SHP77 treated with DMSO at 0.1 percent for 48 hours (cell line): ENCODE data around the gene LRFN3.
A peak's percentile ranks its signal among the peaks of the same experiment; 100 is the strongest.
"Not testable (repeated sequence)": the region's sequence is repeated elsewhere in the genome, so short reads cannot be mapped to it uniquely, and the experiment has no call there.

Experiments used
- DNase-seq: peaks from one replicate; lab custom pipeline; 2025; lab: John Stamatoyannopoulos, UW

The LRFN3 gene

DNA sequence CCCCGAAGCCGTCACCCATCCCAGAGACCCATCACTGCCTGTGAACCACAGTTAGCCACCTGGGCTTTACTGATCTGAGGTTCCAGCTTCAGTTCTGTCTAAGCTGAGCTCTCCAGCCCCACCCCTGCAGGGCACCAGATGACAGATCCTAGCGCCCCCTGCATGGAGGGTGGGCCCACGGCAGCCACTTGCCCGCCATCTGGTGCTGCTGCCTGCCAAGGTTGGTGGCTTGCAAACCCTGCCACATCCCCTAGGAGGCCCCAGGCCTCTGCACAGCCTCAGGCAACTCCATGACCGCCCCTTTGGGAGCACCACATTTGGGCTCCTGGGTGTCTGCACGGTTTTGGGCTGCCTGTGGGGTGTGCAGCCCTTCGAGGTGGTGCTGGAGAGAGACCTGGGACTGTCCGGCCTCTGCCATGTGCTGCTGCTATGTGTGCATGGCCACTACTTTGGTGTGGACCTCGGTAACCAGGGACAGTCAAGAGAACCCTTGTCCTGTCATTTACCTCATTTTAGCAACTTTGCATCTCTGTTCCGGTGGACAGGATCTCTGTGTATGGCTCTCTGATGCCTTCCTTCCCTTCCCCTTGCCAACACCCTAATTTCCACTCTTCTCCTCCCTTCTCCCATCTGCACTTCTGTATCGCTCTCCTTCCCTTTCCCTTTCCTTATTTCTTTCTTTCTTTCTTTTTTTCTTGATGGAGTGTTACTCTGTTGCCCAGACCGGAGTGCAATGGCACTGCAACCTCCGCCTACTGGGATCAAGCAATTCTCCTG is 41.5 kb downstream of the LRFN3 start:
- DNase-seq: peak; percentile 25

DNA sequence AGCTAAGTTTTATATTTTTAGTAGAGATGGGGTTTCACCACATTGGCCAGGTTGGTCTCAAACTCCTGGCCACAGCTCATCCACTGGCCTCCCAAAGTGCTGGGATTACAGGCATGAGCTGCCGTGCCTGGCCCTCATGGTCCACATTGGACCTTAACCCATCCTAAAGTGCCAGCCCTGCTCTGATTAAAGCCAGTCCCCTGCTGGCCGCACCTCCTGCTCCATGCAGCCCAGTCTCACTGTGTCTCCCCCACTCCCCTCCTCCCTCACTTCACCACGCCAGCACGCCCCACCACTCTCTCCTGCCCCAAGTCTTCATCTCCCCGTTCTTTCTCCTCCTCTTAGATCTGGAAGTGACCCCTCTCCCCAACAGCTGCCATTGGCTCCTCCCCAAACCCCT is 42.1 kb downstream of the LRFN3 start:
- DNase-seq: no peak

DNA sequence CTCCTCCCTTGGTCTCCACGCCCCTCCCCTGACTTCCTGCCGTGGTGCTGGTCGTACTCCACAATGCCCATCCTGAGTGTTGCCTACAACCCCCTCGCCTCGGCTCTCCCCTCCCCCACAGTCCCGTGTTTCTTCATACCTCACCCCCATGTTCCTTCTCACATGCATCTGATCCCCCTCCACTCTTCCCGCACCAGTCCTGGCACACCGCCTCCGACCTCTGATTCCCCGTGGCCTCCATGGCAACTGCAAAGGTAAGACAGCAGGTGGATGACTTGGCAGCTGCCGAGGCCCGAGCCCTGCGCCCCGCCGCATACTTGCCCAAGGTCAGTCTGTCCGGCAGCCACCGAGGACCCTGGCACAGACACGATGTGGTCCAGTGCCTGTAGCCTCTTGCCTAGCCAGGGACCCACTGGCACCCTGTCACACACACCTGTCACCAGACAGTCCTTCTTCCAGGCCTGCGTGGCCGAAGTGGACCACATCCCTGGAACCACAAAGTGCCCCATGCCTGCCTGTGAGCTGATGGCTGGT is 42.7 kb downstream of the LRFN3 start:
- no peak for DNase-seq

DNA sequence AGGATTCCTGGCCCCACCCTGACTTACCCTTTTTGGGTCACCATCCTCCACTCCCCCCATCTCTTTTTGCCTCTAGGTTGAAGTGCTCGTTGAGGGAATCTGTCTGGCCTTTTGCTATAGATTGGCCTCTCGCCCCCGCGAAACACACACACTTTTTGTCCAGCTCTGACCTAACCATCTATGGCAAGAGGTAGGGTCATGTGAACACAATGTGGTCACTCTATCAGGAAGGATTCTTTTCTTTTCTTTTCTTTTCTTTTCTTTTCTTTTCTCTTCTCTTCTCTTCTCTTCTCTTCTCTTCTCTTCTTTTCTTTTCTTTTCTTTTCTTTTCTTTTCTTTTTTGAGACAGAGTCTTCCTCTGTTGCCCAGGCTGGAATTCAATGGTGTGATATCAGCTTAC is 44.8 kb downstream of the LRFN3 start:
- DNase-seq: not testable (repeated sequence)

DNA sequence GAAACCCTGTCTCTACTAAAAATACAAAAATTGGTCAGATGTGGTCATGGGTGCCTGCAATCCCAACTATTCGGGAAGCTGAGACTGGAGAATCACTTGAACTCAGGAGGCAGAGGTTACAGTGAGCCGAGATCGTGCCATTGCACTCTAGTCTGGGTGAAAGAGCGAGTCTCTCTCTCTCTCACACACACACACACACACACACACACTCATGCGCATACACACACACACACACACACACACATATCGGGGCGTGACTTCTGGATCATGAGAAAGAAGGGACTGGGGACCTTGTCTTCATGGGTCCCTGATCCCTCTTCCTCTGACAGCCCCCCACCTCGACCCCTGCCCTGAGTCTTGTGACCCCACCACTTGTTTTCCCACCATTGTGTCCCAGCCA is 47.0 kb downstream of the LRFN3 start:
- DNase-seq: no peak

DNA sequence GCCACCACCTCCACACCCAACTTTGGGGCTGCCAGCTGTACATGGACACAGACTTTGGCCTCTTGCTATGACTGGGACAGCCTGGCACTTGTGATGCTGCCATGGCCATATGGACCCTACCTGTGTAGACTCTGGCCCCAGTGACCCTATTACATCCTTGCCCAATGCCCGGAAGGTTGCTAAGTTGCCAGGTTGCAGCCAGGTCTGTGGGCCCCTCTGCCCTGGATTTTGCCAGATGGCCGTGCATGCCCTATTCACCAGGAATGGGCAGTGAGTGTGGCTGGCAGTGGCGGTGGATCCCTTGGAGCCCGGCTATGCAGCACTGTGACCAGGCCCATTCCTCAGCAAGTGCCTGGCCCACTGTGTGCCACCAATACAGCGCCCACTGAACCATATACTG is 49.9 kb downstream of the LRFN3 start:
- no peak for DNase-seq

DNA sequence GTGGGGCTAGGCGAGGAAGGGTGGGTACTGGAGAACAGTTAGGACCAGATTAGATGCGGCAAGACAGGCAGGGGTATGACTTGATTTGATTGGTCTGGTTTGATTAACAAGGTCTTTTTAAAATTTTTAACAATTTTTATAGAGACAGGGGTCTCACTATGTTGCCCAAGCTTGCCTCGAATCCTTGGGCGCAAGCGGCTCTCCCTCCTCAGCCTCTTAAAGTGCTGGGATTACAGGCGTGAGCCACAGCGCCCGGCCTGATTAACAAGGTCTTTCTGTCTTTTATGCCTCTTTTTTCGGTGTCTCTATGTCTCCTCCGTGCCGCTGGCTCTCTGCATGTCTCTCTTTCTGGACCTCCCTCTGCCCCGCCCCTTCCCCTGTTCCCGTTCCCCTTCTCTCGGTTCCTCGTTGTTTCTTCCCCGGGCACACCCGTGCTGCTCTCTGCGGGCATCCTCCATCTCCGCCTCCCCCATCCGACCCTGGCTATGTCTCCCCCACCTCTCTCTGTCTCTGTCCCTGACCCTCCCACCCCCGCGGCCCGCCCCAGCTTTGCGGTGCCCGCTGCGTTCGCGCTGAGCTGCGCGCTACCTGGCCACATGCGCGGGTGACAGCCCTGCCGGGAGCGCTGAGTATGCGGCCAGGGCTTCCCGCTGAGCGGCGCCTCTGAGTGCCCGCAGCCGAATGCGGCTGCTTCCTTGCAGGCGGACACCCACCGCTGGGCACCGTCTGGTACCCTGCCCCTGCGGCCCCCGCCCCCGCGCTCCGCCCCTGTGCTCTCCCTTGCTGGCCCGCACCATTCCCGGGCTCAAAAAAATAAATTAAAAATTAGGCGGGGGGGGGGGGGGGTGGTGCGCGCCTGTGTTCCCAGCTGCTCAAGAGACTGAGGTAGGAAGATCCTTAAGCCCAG is 50.7 kb downstream of the LRFN3 start:
- peak; percentile 14 for DNase-seq

DNA sequence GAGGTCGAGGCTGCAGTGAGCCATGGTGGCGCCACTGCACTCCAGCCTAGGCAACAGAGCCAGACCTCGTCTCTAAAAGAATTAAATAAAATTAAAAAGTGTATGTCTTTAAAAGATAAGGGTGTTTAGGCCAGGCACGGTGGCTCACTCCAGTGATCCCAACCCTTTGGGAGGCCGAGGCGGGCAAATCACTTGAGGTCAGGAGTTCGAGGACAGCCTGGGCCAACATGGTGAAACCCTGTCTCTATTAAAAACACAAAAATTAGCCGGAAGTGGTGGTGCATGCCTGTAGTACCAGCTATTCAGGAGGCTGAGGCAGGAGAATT is 51.4 kb downstream of the LRFN3 start:
- DNase-seq: no peak

DNA sequence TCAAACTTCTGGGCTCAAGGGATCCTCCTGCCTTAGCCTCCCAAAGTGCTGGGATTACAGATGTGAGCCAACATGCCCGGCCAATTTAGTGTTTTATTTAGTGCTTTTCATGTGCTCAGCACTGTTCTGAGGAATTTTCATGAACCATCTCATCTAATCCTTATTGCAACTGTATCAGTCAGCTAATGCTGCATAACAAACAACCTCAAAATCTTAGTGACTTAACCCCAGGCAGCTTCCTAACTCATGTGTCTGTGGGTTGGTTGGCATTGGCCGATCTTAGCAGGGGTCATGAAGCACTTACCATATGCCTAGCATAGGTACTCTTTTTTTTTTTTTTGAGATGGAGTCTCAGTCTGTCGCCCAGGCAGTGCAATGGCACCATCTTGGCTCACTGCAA is 52.6 kb downstream of the LRFN3 start:
- no peak for DNase-seq

DNA sequence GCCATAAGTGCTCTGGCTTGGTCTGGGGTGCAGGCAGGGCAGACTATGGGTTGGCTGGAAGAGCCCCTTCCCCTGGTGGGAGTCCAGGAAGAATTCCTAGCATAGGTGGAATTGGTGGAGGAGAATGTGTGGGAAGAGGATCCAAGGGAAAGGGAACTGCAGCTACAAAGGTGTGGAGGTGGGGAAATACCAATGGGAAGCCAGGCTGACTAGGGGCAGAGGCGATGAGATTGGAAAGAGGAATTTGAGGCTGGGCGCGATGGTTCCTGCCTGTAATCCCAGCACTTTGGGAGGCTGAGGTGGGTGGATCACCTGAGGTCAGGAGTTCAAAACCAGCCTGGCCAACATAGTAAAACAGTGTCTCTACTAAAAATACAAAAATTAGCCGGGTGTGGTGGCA is 54.0 kb downstream of the LRFN3 start:
- no peak for DNase-seq

DNA sequence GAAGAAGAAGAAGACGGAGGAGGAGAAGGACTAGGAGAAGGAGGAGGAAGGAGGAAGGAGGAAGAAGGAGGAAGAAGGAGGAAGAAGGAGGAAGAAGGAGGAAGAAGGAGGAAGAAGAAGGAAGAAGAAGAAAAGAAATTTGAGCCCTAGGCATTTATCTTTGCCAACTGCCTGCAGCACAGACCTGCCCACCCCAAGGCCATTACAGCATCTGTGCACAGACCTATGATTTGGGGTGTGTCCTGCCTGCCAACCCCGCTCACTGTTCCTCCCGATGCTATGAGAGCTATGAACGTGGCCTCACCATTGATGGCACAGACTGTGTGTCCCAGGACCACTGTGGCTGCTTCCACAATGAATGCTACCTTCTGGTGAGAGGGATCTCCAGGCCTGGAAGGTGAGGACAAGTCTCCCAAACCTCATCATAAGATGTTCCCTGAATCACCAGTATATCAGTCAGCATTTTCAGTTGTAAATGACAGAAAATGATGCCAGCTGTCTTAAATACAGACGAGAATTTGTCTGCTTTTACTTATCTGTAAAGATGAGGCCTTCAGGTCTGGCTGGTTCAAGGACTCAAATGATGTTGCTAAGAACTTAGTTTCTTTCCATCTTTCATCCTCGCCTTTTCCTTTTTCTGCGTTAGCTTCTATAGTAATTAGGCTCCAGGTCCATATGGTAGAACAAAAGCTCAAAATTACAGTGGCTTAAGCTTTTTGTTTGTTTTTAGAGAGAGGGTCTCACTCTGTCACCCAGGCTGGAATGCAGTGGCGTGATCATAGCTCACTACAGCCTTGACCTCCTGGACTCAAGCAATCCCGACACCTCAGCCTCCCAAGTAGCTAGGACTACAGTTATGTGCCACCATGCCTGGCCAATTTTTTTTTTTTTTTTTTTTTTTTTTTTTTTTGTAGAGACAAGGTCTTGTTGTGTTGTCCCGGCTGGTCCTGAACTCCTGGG is 54.9 kb downstream of the LRFN3 start:
- DNase-seq: no peak

DNA sequence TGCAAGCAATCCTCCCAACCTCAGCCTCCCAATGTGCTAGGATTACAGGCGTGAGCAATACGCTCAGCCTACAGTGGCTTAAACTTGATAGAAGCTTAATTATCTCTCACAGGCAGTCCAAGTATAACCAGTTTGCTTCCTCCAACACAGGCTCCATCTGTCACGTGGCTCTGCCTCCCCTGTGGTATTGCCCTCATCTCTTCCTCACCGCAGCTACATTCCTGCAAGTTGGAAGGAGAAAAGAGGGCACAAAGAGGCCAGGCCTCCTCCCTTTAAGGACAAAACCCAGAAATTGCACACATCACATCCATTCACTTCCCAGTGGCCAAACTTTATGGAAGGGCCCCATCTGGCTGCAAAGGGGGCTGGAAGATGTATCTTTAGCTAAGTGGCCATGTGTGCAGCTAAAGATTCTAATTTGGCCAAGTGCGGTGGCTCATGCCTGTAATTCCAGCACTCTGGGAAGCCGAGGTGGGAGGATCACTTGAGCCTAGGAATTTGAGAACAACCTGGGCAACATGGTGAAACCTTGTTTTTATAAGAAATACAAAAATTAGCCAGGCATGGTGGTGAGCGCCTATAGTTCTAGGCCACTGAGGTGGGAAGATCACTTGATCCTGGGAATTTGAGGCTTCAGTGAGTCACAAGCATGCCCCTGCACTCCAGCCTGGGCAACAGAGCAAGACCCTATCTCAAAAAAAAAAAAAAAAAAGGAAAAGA is 55.7 kb downstream of the LRFN3 start:
- DNase-seq: no peak

DNA sequence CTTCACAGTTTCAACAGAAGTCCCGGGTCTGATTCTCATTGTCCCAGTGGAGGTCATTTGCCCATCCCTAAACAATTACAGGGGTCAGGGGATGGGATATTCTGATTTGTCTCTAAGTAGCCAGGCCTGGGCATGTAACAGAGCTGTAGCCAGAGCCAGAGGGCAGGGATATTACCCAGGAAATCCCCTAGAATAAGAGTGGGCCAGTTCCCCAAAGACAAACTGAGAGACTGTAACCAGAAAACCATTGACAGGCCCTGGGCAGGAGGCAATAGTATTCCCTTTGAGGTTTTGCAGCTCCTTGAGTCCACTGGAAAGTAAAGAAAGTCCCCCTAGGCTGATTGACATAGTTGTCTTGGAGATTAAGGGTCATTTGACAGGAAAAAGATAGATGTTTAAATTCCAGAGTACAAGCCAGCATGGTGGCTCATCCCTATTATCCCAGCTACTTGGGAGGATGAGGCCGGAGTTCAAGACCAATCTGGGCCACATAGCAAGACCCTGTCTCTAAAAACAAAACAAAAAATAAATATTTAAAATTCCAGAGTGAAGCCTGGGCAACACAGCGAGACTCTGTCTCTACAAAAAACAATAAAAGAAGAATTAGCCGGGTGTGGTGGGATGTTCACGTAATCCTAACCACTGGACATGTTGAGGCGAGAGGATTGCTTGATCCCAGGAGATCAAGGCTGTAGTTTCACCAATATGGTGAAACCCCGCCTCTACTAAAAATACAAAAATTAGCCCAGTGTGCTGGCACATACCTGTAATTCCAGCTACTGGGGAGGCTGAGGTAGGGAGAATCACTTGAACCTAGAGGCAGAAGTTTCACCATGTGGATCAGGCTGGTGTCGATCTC is 57.0 kb downstream of the LRFN3 start:
- DNase-seq: no peak

DNA sequence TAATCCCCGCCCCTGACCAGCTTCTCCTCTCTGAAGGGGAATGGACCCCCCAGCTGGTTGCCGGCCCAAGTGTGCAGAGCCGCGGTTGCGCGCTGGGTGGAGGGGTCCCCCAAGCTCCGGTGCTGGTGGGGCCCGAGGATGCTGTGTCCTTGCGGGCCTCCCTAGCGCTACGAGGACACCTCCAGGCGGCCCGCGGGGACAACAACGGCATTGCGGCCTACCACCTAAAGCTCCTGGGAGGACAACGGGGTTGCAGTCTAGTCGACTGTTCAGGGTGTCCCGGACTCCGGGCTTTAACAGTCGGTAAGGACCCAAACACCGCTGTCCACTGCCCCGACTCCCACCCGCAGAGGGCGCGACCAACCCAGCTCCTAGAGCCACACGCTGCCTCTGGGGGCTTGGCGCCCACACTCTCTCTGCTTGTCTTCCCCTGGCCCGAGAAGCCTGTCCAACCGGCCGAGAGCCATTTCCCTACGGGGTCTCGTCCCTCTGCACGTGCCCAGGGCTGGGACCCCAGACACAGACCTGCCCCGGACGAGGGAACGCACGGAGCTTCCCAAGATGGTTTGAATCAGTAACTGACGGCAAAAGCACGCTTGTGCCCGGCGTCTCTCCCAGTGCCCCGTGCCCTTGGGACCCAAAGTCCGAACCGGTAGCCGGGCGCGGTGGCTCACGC is 57.9 kb downstream of the LRFN3 start:
- no peak for DNase-seq
